ENCODE data around the gene MYRFL.

Gene MYRFL

GRCh38 chr12:69833696-69834095 is 8.7 kb downstream of the MYRFL start:
- Histone ChIP-seq H3K4me3 (ENCODE audit: low read depth in 1 of 2, low read length in 2 of 2) (no peak overlapping the region), H2AFZ (ENCODE audit: low read depth, low read length) (no peak overlapping the region), H3K36me3 (ENCODE audit: insufficient read depth, low read length) (no peaks in the 10 kb centered on the region), H3K4me1 (ENCODE audit: insufficient read depth, low read length) (no peaks in the 10 kb centered on the region), H3K9me3 (ENCODE audit: insufficient read depth, low read length, severe bottlenecking) (no peaks in the 10 kb centered on the region), H3K27me3 (ENCODE audit: insufficient read depth, low read length, poor library complexity) (peaks cover 14% of the 10 kb centered on the region), H3K79me2 (ENCODE audit: insufficient read depth, low read length) (no peaks in the 10 kb centered on the region), H3K4me2 (ENCODE audit: insufficient read depth, low read length) (no peak overlapping the region), H4K20me1 (ENCODE audit: insufficient read depth, low read length) (no peaks in the 10 kb centered on the region), H3K9ac (ENCODE audit: low read depth, low read length) (no peak overlapping the region), H3K27ac (ENCODE audit: low read length) (no peak overlapping the region)
- ATAC-seq (ENCODE audit: insufficient read depth, low read depth) = no peak
- DNase-seq = no peak
- TF ChIP-seq EZH2 (IDR thresholded peaks at IDR 0.05; ENCODE audit: borderline replicate concordance, low read depth, low read length, severe bottlenecking) (no peak), CTCF (IDR thresholded peaks at IDR 0.05; ENCODE audit: borderline replicate concordance, extremely low read depth, low read length, poor library complexity, severe bottlenecking) (no peak)

DNA sequence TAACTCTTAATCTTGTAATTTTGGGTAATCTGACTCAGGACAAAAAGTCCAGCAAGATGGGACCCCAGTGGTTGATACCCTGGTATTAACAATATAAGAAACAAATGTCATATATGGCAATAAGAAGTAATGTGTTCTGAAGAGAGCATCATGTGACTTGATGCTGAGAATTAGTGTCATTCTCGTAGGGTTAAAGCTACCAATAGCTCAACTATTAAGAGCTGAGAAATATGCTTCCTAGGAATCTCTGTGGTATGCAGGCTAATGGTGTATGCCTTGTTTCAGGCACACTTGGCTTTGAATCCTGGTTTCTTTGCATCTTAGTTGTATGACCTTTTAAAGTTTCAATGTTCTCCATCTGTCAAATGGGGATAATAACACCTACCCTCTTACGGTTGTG is 9.1 kb downstream of the MYRFL start:
- Histone ChIP-seq H3K9me3 (ENCODE audit: insufficient read depth, low read length, severe bottlenecking) (no peaks in the 10 kb centered on the region), H3K27me3 (ENCODE audit: insufficient read depth, low read length, poor library complexity) (peaks cover 10% of the 10 kb centered on the region), H3K27ac (ENCODE audit: low read length) (no peak overlapping the region), H3K4me1 (ENCODE audit: insufficient read depth, low read length) (no peaks in the 10 kb centered on the region), H3K4me3 (ENCODE audit: low read depth in 1 of 2, low read length in 2 of 2) (no peak overlapping the region), H3K36me3 (ENCODE audit: insufficient read depth, low read length) (no peaks in the 10 kb centered on the region), H2AFZ (ENCODE audit: low read depth, low read length) (no peak overlapping the region), H3K4me2 (ENCODE audit: insufficient read depth, low read length) (no peak overlapping the region), H3K79me2 (ENCODE audit: insufficient read depth, low read length) (no peaks in the 10 kb centered on the region), H3K9ac (ENCODE audit: low read depth, low read length) (no peak overlapping the region), H4K20me1 (ENCODE audit: insufficient read depth, low read length) (no peaks in the 10 kb centered on the region)
- TF ChIP-seq EZH2 (IDR thresholded peaks at IDR 0.05; ENCODE audit: borderline replicate concordance, low read depth, low read length, severe bottlenecking) (no peak), CTCF (IDR thresholded peaks at IDR 0.05; ENCODE audit: borderline replicate concordance, extremely low read depth, low read length, poor library complexity, severe bottlenecking) (no peak)
- ATAC-seq (ENCODE audit: insufficient read depth, low read depth) = no peak
- DNase-seq = no peak

GRCh38 chr12:69834576-69834975 is 9.5 kb downstream of the MYRFL start:
- no peaks in the 10 kb centered on the region for H3K36me3 ChIP-seq (ENCODE audit: insufficient read depth, low read length)
- no peaks in the 10 kb centered on the region for H3K4me1 ChIP-seq (ENCODE audit: insufficient read depth, low read length)
- H3K27me3 ChIP-seq (ENCODE audit: insufficient read depth, low read length, poor library complexity) = peaks cover 7% of the 10 kb centered on the region
- H3K4me2 ChIP-seq (ENCODE audit: insufficient read depth, low read length) = no peak overlapping the region
- no peaks in the 10 kb centered on the region for H4K20me1 ChIP-seq (ENCODE audit: insufficient read depth, low read length)
- H3K27ac ChIP-seq (ENCODE audit: low read length) = no peak overlapping the region
- no peak for DNase-seq
- TF ChIP-seq EZH2 (IDR thresholded peaks at IDR 0.05; ENCODE audit: borderline replicate concordance, low read depth, low read length, severe bottlenecking) = no peak
- no peak for TF ChIP-seq CTCF (IDR thresholded peaks at IDR 0.05; ENCODE audit: borderline replicate concordance, extremely low read depth, low read length, poor library complexity, severe bottlenecking)
- H3K9ac ChIP-seq (ENCODE audit: low read depth, low read length) = no peak overlapping the region
- no peaks in the 10 kb centered on the region for H3K9me3 ChIP-seq (ENCODE audit: insufficient read depth, low read length, severe bottlenecking)
- H3K79me2 ChIP-seq (ENCODE audit: insufficient read depth, low read length) = no peaks in the 10 kb centered on the region
- no peak for ATAC-seq (ENCODE audit: insufficient read depth, low read depth)
- H3K4me3 ChIP-seq (ENCODE audit: low read depth in 1 of 2, low read length in 2 of 2) = no peak overlapping the region
- H2AFZ ChIP-seq (ENCODE audit: low read depth, low read length) = no peak overlapping the region

GRCh38 chr12:69835081-69835480 is 10.1 kb downstream of the MYRFL start:
- no peaks in the 10 kb centered on the region for H3K4me1 ChIP-seq (ENCODE audit: insufficient read depth, low read length)
- H3K9me3 ChIP-seq (ENCODE audit: insufficient read depth, low read length, severe bottlenecking) = no peaks in the 10 kb centered on the region
- no peak overlapping the region for H3K4me2 ChIP-seq (ENCODE audit: insufficient read depth, low read length)
- no peaks in the 10 kb centered on the region for H3K36me3 ChIP-seq (ENCODE audit: insufficient read depth, low read length)
- H3K4me3 ChIP-seq (ENCODE audit: low read depth in 1 of 2, low read length in 2 of 2) = no peak overlapping the region
- no peaks in the 10 kb centered on the region for H4K20me1 ChIP-seq (ENCODE audit: insufficient read depth, low read length)
- no peaks in the 10 kb centered on the region for H3K79me2 ChIP-seq (ENCODE audit: insufficient read depth, low read length)
- H3K27me3 ChIP-seq (ENCODE audit: insufficient read depth, low read length, poor library complexity) = peaks cover 3% of the 10 kb centered on the region
- H3K27ac ChIP-seq (ENCODE audit: low read length) = no peak overlapping the region
- no peak for ATAC-seq (ENCODE audit: insufficient read depth, low read depth)
- no peak overlapping the region for H3K9ac ChIP-seq (ENCODE audit: low read depth, low read length)
- no peak for DNase-seq
- TF ChIP-seq EZH2 (IDR thresholded peaks at IDR 0.05; ENCODE audit: borderline replicate concordance, low read depth, low read length, severe bottlenecking) (no peak), CTCF (IDR thresholded peaks at IDR 0.05; ENCODE audit: borderline replicate concordance, extremely low read depth, low read length, poor library complexity, severe bottlenecking) (no peak)
- H2AFZ ChIP-seq (ENCODE audit: low read depth, low read length) = no peak overlapping the region

Measured in DND-41 (cell line).